Thyroid gland (tissue), 4 donors: ENCODE data around the gene RNF213.

Source experiments
- CTCF ChIP-seq, 6 experiments: fragments of 200-600 bp in 3 of 6; fragments of 450-650 bp in 3 of 6; sonication (generic) in 3 of 6; IDR thresholded peaks; one replicate each; pipeline ENCODE4 v1.5.1; 2016 to 2019; ENCODE audit warnings: antibody characterized with exemption in 6 of 6, mild to moderate bottlenecking in 2 of 6, inconsistent platforms in 1 of 6, moderate library complexity in 1 of 6
- POLR2A ChIP-seq, 2 donors: fragments of 450-650 bp; IDR thresholded peaks; one replicate each; pipeline ENCODE4 v1.6.1; 2017; ENCODE audit warnings: antibody characterized with exemption in 2 of 2, mild to moderate bottlenecking in 2 of 2, moderate library complexity in 1 of 2

- TF ChIP-seq CTCF (IDR thresholded peaks at IDR 0.05) (no peak), POLR2A (IDR thresholded peaks at IDR 0.05) (no peak)
These were observed 47.0 kb upstream of the RNF213 start for GRCh38 chr17:80213643-80213975.
